Karpas-422 (cell line): ENCODE measurements around the gene TRH. TPM values are rescaled to one million over a fixed set of nuclear protein-coding genes. Genes with fewer than 3 reads are reported as not detected.
"Not testable (repeated sequence)": the region's sequence is repeated elsewhere in the genome, so short reads cannot be mapped to it uniquely, and the experiment has no call there.

Experiments used
- DNase-seq: peaks from one replicate; pipeline ENCODE4 v3.0.0-alpha.2; 2015
- H2AFZ ChIP-seq: fragments of 200-600 bp; sonication (generic); 2 replicates; pipeline ENCODE4 v1.6.1; 2014; ENCODE audit warnings: antibody characterized with exemption, low read length, mixed read lengths
- H3K27ac ChIP-seq: fragments of 200-600 bp; sonication (generic); 2 replicates; pipeline ENCODE4 v1.5.1; 2014; ENCODE audit warnings: mild to moderate bottlenecking, low read length, moderate library complexity
- H3K27me3 ChIP-seq: fragments of 200-600 bp; sonication (generic); 2 replicates; pipeline ENCODE4 v1.6.1; 2014; ENCODE audit warnings: low read length, mixed read lengths
- H3K36me3 ChIP-seq: fragments of 200-600 bp; sonication (generic); 2 replicates; pipeline ENCODE4 v1.6.1; 2014; ENCODE audit warnings: low read length, mixed read lengths; ENCODE audit not compliant: insufficient read depth
- H3K4me1 ChIP-seq: fragments of 200-600 bp; sonication (generic); 2 replicates; pipeline ENCODE4 v1.6.1; 2014; ENCODE audit warnings: mild to moderate bottlenecking, low read length, mixed read lengths
- H3K4me2 ChIP-seq: fragments of 200-600 bp; sonication (generic); 2 replicates; pipeline ENCODE4 v1.6.1; 2014; ENCODE audit warnings: low read length, low read depth, mild to moderate bottlenecking; ENCODE audit not compliant: poor library complexity, severe bottlenecking
- H3K4me3 ChIP-seq: fragments of 200-600 bp; sonication (generic); 2 replicates; pipeline ENCODE4 v1.5.1; 2014; ENCODE audit warnings: mild to moderate bottlenecking, antibody characterized with exemption, low read length, mixed read lengths
- H3K79me2 ChIP-seq: fragments of 200-600 bp; sonication (generic); 2 replicates; pipeline ENCODE4 v1.6.1; 2014; ENCODE audit warnings: mild to moderate bottlenecking, low read length, mixed read lengths
- H3K9ac ChIP-seq: fragments of 200-600 bp; sonication (generic); 2 replicates; pipeline ENCODE4 v1.6.0; 2014; ENCODE audit warnings: low read length
- H3K9me2 ChIP-seq: fragments of 200-600 bp; sonication (generic), shearing (Covaris generic); replicated peaks from 2 replicates; pipeline ENCODE4 v1.6.0; 2014; ENCODE audit warnings: mild to moderate bottlenecking, low read length, moderate library complexity; ENCODE audit not compliant: insufficient read depth
- H3K9me3 ChIP-seq: fragments of 300-700, 200-600 bp; sonication (generic); 2 replicates; pipeline ENCODE4 v1.6.1; 2014; ENCODE audit warnings: low read length, mixed read lengths
- H4K20me1 ChIP-seq: fragments of 200-600 bp; sonication (generic); 2 replicates; pipeline ENCODE4 v1.6.1; 2014; ENCODE audit warnings: mild to moderate bottlenecking, antibody characterized with exemption, low read length, low read depth; ENCODE audit not compliant: insufficient read depth
- total RNA-seq: library from RNA; depleted of rRNA; stranded (reverse); fragments of >200 nt; shearing (Covaris generic); gene quantifications from 2 replicates; pipeline ENCODE4 v1.2.3, GENCODE V29; 2014; ENCODE audit warnings: low replicate concordance

The TRH gene
- total RNA-seq, 1 experiment from 2014 or later = not detected

- not testable (repeated sequence) for H2AFZ ChIP-seq, H4K20me1 ChIP-seq, H3K79me2 ChIP-seq
These were observed 24.7 kb downstream of the TRH start for GRCh38 chr3:129999176-129999575.

GRCh38 chr3:130002666-130003598 lies 28.4 kb downstream of the TRH start:
- H4K20me1 ChIP-seq, H3K4me1 ChIP-seq, H3K27ac ChIP-seq, H3K4me3 ChIP-seq, H2AFZ ChIP-seq, H3K79me2 ChIP-seq, H3K9me2 ChIP-seq, H3K27me3 ChIP-seq, H3K36me3 ChIP-seq, H3K9ac ChIP-seq, H3K9me3 ChIP-seq: not testable (repeated sequence)
- peak overlapping the region; percentile 53 for H3K4me2 ChIP-seq
- DNase-seq = peak; percentile 72

More at GRCh38 chr3:129999176-129999575, 24.7 kb downstream of the TRH start:
- H3K27me3 ChIP-seq, H3K9me2 ChIP-seq, H3K4me1 ChIP-seq, H3K9ac ChIP-seq, DNase-seq, H3K27ac ChIP-seq, H3K9me3 ChIP-seq, H3K4me3 ChIP-seq, H3K4me2 ChIP-seq, H3K36me3 ChIP-seq: not testable (repeated sequence)

DNA sequence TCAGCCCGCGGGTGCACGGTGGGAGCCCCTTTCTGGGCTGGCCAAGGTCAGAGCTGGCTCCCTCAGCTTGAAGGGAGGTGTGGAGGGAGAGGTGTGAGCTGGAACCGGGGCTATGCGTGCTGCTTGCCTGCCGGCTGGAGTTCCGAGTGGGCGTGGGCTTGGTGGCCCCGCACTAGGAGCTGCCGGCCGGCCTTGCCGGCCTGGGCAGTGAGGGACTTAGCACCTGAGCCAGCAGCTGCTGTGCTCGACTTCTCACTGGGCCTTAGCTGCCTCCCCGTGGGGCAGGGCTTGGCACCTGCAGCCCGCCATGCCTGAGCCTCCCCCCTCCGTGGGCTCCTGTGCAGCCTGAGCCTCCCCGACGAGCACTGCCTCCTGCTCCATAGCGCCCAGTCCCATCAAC lies 36.0 kb downstream of the TRH start:
- Histone ChIP-seq H3K27me3 (no peaks in the 10 kb centered on the region), H3K4me1 (no peaks in the 10 kb centered on the region), H3K79me2 (no peaks in the 10 kb centered on the region), H3K9ac (no peak overlapping the region), H3K27ac (no peak overlapping the region), H3K4me3 (no peak overlapping the region), H3K4me2 (no peak overlapping the region), H3K9me2 (no peaks in the 10 kb centered on the region), H4K20me1 (no peaks in the 10 kb centered on the region), H3K36me3 (no peaks in the 10 kb centered on the region), H2AFZ (no peak overlapping the region), H3K9me3 (no peaks in the 10 kb centered on the region)
- DNase-seq = no peak

DNA sequence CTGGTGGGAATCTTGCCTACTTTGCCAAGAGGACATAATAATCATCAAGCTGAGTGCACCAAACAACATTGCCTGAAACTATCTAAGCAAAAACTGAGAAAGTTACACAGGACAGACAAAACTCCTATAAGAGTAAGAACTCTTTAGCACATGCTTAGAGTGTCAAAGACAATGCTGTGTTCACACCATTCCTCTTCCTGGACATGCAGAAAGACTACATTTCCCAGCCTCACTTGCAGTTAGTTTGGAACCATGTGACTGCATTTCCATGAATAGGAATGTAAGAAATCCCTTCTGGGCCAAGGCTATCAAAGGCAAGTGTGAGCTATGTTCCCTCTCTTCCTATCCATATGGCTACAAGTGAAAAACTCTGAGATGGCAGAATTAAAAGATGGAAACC lies 37.6 kb downstream of the TRH start:
- H3K9me3 ChIP-seq, H3K27me3 ChIP-seq, H2AFZ ChIP-seq, H3K9me2 ChIP-seq, H3K4me1 ChIP-seq, H3K4me3 ChIP-seq, H3K4me2 ChIP-seq, H4K20me1 ChIP-seq, H3K27ac ChIP-seq, H3K9ac ChIP-seq, H3K36me3 ChIP-seq, DNase-seq, H3K79me2 ChIP-seq: not testable (repeated sequence)

- H3K4me1 ChIP-seq, H3K4me2 ChIP-seq, DNase-seq, H3K36me3 ChIP-seq, H3K27ac ChIP-seq, H2AFZ ChIP-seq, H3K9ac ChIP-seq, H3K9me2 ChIP-seq, H4K20me1 ChIP-seq, H3K9me3 ChIP-seq, H3K4me3 ChIP-seq, H3K27me3 ChIP-seq, H3K79me2 ChIP-seq: not testable (repeated sequence)
These were observed 38.7 kb downstream of the TRH start for GRCh38 chr3:130013246-130013645.

DNA sequence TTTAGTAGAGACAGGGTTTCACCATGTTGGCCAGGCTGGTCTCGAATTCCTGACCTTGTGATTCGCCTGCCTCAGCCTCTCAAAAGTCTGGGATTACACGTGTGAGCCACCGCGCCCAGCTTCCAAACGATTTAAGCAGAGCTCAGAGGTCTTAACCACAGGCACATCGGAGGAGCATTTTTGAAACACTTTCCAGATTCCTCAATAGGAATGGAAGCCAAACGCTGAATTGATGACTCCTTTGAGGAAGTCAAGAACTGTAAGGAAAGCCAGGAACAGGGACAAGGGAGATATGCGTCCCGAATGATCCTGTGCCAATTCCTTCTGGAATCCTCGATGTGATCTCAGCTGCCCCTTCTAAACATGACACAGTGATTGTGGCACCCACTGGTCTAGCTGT lies 40.0 kb downstream of the TRH start:
- no peak overlapping the region for H2AFZ ChIP-seq
- H3K9me3 ChIP-seq = no peaks in the 10 kb centered on the region
- no peak overlapping the region for H3K4me2 ChIP-seq
- no peaks in the 10 kb centered on the region for H3K27me3 ChIP-seq
- H3K4me3 ChIP-seq = no peak overlapping the region
- no peaks in the 10 kb centered on the region for H3K9me2 ChIP-seq
- no peak overlapping the region for H3K27ac ChIP-seq
- H3K9ac ChIP-seq = no peak overlapping the region
- no peak for DNase-seq
- no peaks in the 10 kb centered on the region for H4K20me1 ChIP-seq
- no peaks in the 10 kb centered on the region for H3K4me1 ChIP-seq
- H3K36me3 ChIP-seq = no peaks in the 10 kb centered on the region
- H3K79me2 ChIP-seq = no peaks in the 10 kb centered on the region

GRCh38 chr3:130017661-130018060 lies 43.1 kb downstream of the TRH start:
- H4K20me1 ChIP-seq, DNase-seq, H3K9ac ChIP-seq, H3K4me1 ChIP-seq, H3K4me2 ChIP-seq, H3K27ac ChIP-seq, H3K9me2 ChIP-seq, H3K27me3 ChIP-seq, H3K9me3 ChIP-seq, H3K4me3 ChIP-seq, H2AFZ ChIP-seq, H3K36me3 ChIP-seq, H3K79me2 ChIP-seq: not testable (repeated sequence)

GRCh38 chr3:130026146-130026829 lies 51.8 kb downstream of the TRH start:
- not testable (repeated sequence) for DNase-seq, H3K27me3 ChIP-seq, H3K9ac ChIP-seq, H3K4me2 ChIP-seq, H3K4me3 ChIP-seq, H3K36me3 ChIP-seq, H2AFZ ChIP-seq, H3K79me2 ChIP-seq, H3K4me1 ChIP-seq, H3K27ac ChIP-seq, H3K9me2 ChIP-seq, H4K20me1 ChIP-seq, H3K9me3 ChIP-seq
